CD4-positive, alpha-beta memory T cell (primary cell): ENCODE data around the gene DTD1. TPM values are rescaled to one million over a fixed set of nuclear protein-coding genes. Genes with fewer than 3 reads are reported as not detected.

ENCODE experiments used
- CTCF ChIA-PET: fragments of 350-600 bp; sonication (Branson Sonifier 250); formaldehyde crosslinking; loops from one replicate; lab custom pipeline; 2021; ENCODE audit warnings: inconsistent platforms; ENCODE audit not compliant: partially characterized antibody; lab: Charles Lee
- POLR2A ChIA-PET: fragments of 350-600 bp; sonication (Branson Sonifier 250); formaldehyde crosslinking; loops from one replicate; lab custom pipeline; 2021; ENCODE audit not compliant: partially characterized antibody; lab: Charles Lee
- DNase-seq, 5 donors: peaks; one replicate each; pipeline versions ENCODE4 v3.0.0 to v3.0.0-alpha.2; 2020 to 2022; ENCODE audit warnings: mixed read lengths in 1 of 5
- H3K27ac ChIP-seq: one replicate; pipeline ENCODE4 v1.7.0; 2013; ENCODE audit warnings: low read depth, low read length
- H3K27me3 ChIP-seq: 2 replicates; pipeline ENCODE4 v1.7.0; 2013; ENCODE audit warnings: mild to moderate bottlenecking, low read length, moderate library complexity; ENCODE audit not compliant: insufficient read depth
- H3K36me3 ChIP-seq: 2 replicates; pipeline ENCODE4 v1.7.0; 2013; ENCODE audit warnings: mild to moderate bottlenecking, low read length, moderate library complexity; ENCODE audit not compliant: insufficient read depth
- H3K4me1 ChIP-seq: 2 replicates; pipeline ENCODE4 v1.7.0; 2013; ENCODE audit warnings: mild to moderate bottlenecking, low read length, moderate library complexity; ENCODE audit not compliant: insufficient read depth
- H3K4me3 ChIP-seq, 2 donors: one replicate each; pipeline ENCODE4 v1.7.0; 2013; ENCODE audit warnings: low read length in 2 of 2, mild to moderate bottlenecking in 1 of 2
- H3K9me3 ChIP-seq, 2 donors: one replicate each; pipeline ENCODE4 v1.7.0; 2013; ENCODE audit warnings: low read length in 2 of 2, control low read depth in 1 of 2; ENCODE audit not compliant: control insufficient read depth in 1 of 2
- H3K27ac Mint-ChIP-seq, 7 donors: one replicate each; pipeline ENCODE4 v1.8.0; 2020 to 2021; ENCODE audit warnings: mixed read lengths in 7 of 7, mild to moderate bottlenecking in 6 of 7, inconsistent platforms in 3 of 7, moderate library complexity in 3 of 7
- H3K27me3 Mint-ChIP-seq, 2 donors: one replicate each; pipeline ENCODE4 v1.8.0; 2020 to 2021; ENCODE audit warnings: mixed read lengths in 2 of 2
- H3K36me3 Mint-ChIP-seq, 2 donors: one replicate each; pipeline ENCODE4 v1.8.0; 2020 to 2021; ENCODE audit warnings: mixed read lengths in 2 of 2, inconsistent platforms in 1 of 2, mild to moderate bottlenecking in 1 of 2
- H3K4me1 Mint-ChIP-seq, 4 donors: one replicate each; pipeline ENCODE4 v1.8.0; 2020 to 2021; ENCODE audit warnings: mixed read lengths in 4 of 4, mild to moderate bottlenecking in 1 of 4
- H3K4me3 Mint-ChIP-seq, 8 donors: one replicate each; pipeline ENCODE4 v1.8.0; 2020 to 2021; ENCODE audit warnings: mixed read lengths in 8 of 8, mild to moderate bottlenecking in 7 of 8, moderate library complexity in 6 of 8, inconsistent platforms in 3 of 8
- H3K9me3 Mint-ChIP-seq, 8 donors: one replicate each; pipeline ENCODE4 v1.8.0; 2020 to 2021; ENCODE audit warnings: mixed read lengths in 8 of 8, mild to moderate bottlenecking in 5 of 8, inconsistent platforms in 3 of 8, moderate library complexity in 1 of 8
- intact Hi-C: fragments of 100-400 bp; cut with micrococcal nuclease; formaldehyde crosslinking; loops from one replicate; pipeline ENCODE4 v1.15.1; 2023
- polyA plus RNA-seq, 2 donors: library from polyadenylated mRNA; unstranded; fragments of 300-500 nt; fragmentation: Illumina TruSeq; gene quantifications; one replicate each; pipeline ENCODE4 v1.2.3, GENCODE V29; 2021
- total RNA-seq, 2 experiments: library from RNA; stranded (reverse); gene quantifications; one replicate each; pipeline ENCODE4 v1.2.3, GENCODE V29; 2021

DTD1 gene
- total and polyA plus RNA-seq, 4 experiments from 2014 or later = 15.9 to 61.8 (median 38.0) TPM

- DNase-seq = no peak
- Mint-ChIP-seq H3K27ac (peak overlapping the region in 1 of 7 donors; percentile 17), H3K9me3 (peaks cover 0 to 2% (median 0%) of the 10 kb centered on the region in 8 donors), H3K27me3 (no peaks in the 10 kb centered on the region), H3K4me1 (peaks cover 6 to 24% (median 16%) of the 10 kb centered on the region in 4 donors), H3K4me3 (no peak overlapping the region), H3K36me3 (peaks cover 4 to 20% of the 10 kb centered on the region in 2 donors)
- no peaks in the 10 kb centered on the region for H3K9me3 ChIP-seq
- no peaks in the 10 kb centered on the region for H3K27me3 ChIP-seq
- H3K4me1 ChIP-seq = no peaks in the 10 kb centered on the region
- POLR2A ChIA-PET = no interaction called here
- no peaks in the 10 kb centered on the region for H3K36me3 ChIP-seq
- H3K27ac ChIP-seq = no peak overlapping the region
- CTCF ChIA-PET = interaction anchor here (1.8 kb wide), 1 partner anchor 10 kb away, joined by 5 read pairs; no protein-coding TSS in a partner anchor
- no peak overlapping the region for H3K4me3 ChIP-seq
- intact Hi-C loops = no loop called here
Observed at GRCh38 chr20:18702736-18703135, 114.9 kb downstream of the DTD1 start.

- H3K9me3 Mint-ChIP-seq = peaks cover 0 to 2% (median 0%) of the 10 kb centered on the region in 8 donors
- H3K27me3 Mint-ChIP-seq = no peaks in the 10 kb centered on the region
- H3K36me3 ChIP-seq = no peaks in the 10 kb centered on the region
- H3K4me1 ChIP-seq = no peaks in the 10 kb centered on the region
- H3K27ac Mint-ChIP-seq = no peak overlapping the region
- CTCF ChIA-PET = no interaction called here
- DNase-seq = no peak
- H3K27me3 ChIP-seq = no peaks in the 10 kb centered on the region
- no peaks in the 10 kb centered on the region for H3K9me3 ChIP-seq
- peaks cover 0 to 6% of the 10 kb centered on the region in 2 donors for H3K36me3 Mint-ChIP-seq
- H3K4me1 Mint-ChIP-seq = peaks cover 4 to 25% (median 12%) of the 10 kb centered on the region in 4 donors
- intact Hi-C loops = no loop called here
- H3K27ac ChIP-seq = no peak overlapping the region
- H3K4me3 ChIP-seq = no peak overlapping the region
- POLR2A ChIA-PET = no interaction called here
- H3K4me3 Mint-ChIP-seq = no peak overlapping the region
Observed at GRCh38 chr20:18705490-18705889, 117.6 kb downstream of the DTD1 start.

GRCh38 chr20:18705910-18706309 lies 118.1 kb downstream of the DTD1 start:
- Histone ChIP-seq H3K4me1 (no peaks in the 10 kb centered on the region), H3K36me3 (no peaks in the 10 kb centered on the region), H3K27ac (no peak overlapping the region), H3K27me3 (no peaks in the 10 kb centered on the region), H3K4me3 (no peak overlapping the region), H3K9me3 (no peaks in the 10 kb centered on the region)
- Mint-ChIP-seq H3K4me3 (no peak overlapping the region), H3K27me3 (no peaks in the 10 kb centered on the region), H3K4me1 (peaks cover 4 to 21% (median 11%) of the 10 kb centered on the region in 4 donors), H3K9me3 (peaks cover 0 to 2% (median 0%) of the 10 kb centered on the region in 8 donors), H3K36me3 (peaks cover 0 to 2% of the 10 kb centered on the region in 2 donors), H3K27ac (no peak overlapping the region)
- ChIA-PET POLR2A (no interaction called here), CTCF (no interaction called here)
- no peak for DNase-seq
- intact Hi-C loops = no loop called here

GRCh38 chr20:18712131-18712530 lies 124.3 kb downstream of the DTD1 start:
- Mint-ChIP-seq H3K4me1 (peaks cover 7 to 22% (median 15%) of the 10 kb centered on the region in 4 donors), H3K4me3 (no peak overlapping the region), H3K27me3 (no peaks in the 10 kb centered on the region), H3K9me3 (no peaks in the 10 kb centered on the region), H3K36me3 (peaks cover 21 to 24% of the 10 kb centered on the region in 2 donors), H3K27ac (peak overlapping the region in 1 of 7 donors; percentile 15)
- Histone ChIP-seq H3K27ac (no peak overlapping the region), H3K36me3 (no peaks in the 10 kb centered on the region), H3K27me3 (no peaks in the 10 kb centered on the region), H3K4me3 (no peak overlapping the region), H3K9me3 (no peaks in the 10 kb centered on the region), H3K4me1 (peaks cover 7% of the 10 kb centered on the region)
- intact Hi-C loops = no loop called here
- ChIA-PET POLR2A (no interaction called here), CTCF (interaction anchor here (1.5 kb wide), 1 partner anchor 8 kb away, joined by 5 read pairs; no protein-coding TSS in a partner anchor)
- no peak for DNase-seq

- intact Hi-C loops = no loop called here
Observed at GRCh38 chr20:18712882-18713281, 125.0 kb downstream of the DTD1 start.

GRCh38 chr20:18715564-18715963 lies 127.7 kb downstream of the DTD1 start:
- H3K9me3 Mint-ChIP-seq = peaks cover 0 to 6% (median 0%) of the 10 kb centered on the region in 8 donors
- Histone ChIP-seq H3K27ac (no peak overlapping the region), H3K4me1 (peaks cover 8% of the 10 kb centered on the region), H3K36me3 (no peaks in the 10 kb centered on the region), H3K9me3 (no peaks in the 10 kb centered on the region), H3K27me3 (no peaks in the 10 kb centered on the region), H3K4me3 (no peak overlapping the region)
- DNase-seq = no peak
- no peak overlapping the region for H3K27ac Mint-ChIP-seq
- intact Hi-C loops = no loop called here
- peaks cover 29 to 38% of the 10 kb centered on the region in 2 donors for H3K36me3 Mint-ChIP-seq
- H3K27me3 Mint-ChIP-seq = no peaks in the 10 kb centered on the region
- POLR2A ChIA-PET = no interaction called here
- no peak overlapping the region for H3K4me3 Mint-ChIP-seq
- CTCF ChIA-PET = no interaction called here
- peaks cover 8 to 23% (median 14%) of the 10 kb centered on the region in 4 donors for H3K4me1 Mint-ChIP-seq

More at GRCh38 chr20:18712882-18713281, 125.0 kb downstream of the DTD1 start:
- H3K27me3 Mint-ChIP-seq = no peaks in the 10 kb centered on the region
- DNase-seq = no peak
- POLR2A ChIA-PET = no interaction called here
- no peak overlapping the region for H3K27ac ChIP-seq
- no peak overlapping the region for H3K4me3 ChIP-seq
- peaks cover 8% of the 10 kb centered on the region for H3K4me1 ChIP-seq
- no peaks in the 10 kb centered on the region for H3K27me3 ChIP-seq
- H3K36me3 Mint-ChIP-seq = peaks cover 21 to 24% of the 10 kb centered on the region in 2 donors
- no peaks in the 10 kb centered on the region for H3K36me3 ChIP-seq
- H3K9me3 Mint-ChIP-seq = no peaks in the 10 kb centered on the region
- no peaks in the 10 kb centered on the region for H3K9me3 ChIP-seq
- H3K27ac Mint-ChIP-seq = no peak overlapping the region
- H3K4me1 Mint-ChIP-seq = peaks cover 7 to 23% (median 14%) of the 10 kb centered on the region in 4 donors
- no peak overlapping the region for H3K4me3 Mint-ChIP-seq
- CTCF ChIA-PET = interaction anchor here (1.5 kb wide), 1 partner anchor 9 kb away, joined by 5 read pairs; no protein-coding TSS in a partner anchor

- Mint-ChIP-seq H3K27me3 (no peaks in the 10 kb centered on the region), H3K9me3 (peaks cover 0 to 6% (median 0%) of the 10 kb centered on the region in 8 donors), H3K36me3 (peaks cover 29 to 47% of the 10 kb centered on the region in 2 donors), H3K4me1 (peaks cover 6 to 18% (median 12%) of the 10 kb centered on the region in 4 donors), H3K27ac (no peak overlapping the region), H3K4me3 (no peak overlapping the region)
- intact Hi-C loops = no loop called here
- Histone ChIP-seq H3K4me1 (peaks cover 8% of the 10 kb centered on the region), H3K36me3 (no peaks in the 10 kb centered on the region), H3K27me3 (no peaks in the 10 kb centered on the region), H3K4me3 (no peak overlapping the region), H3K27ac (no peak overlapping the region), H3K9me3 (no peaks in the 10 kb centered on the region)
- ChIA-PET CTCF (no interaction called here), POLR2A (interaction anchor here (1.0 kb wide), 1 partner anchor 77 kb away, joined by 4 read pairs; no protein-coding TSS in a partner anchor)
- DNase-seq = no peak
Observed at GRCh38 chr20:18717062-18717461, 129.2 kb downstream of the DTD1 start.
